Adipocyte (in vitro differentiated cells): ENCODE data around the gene ANAPC13.
A peak's percentile ranks its signal among the peaks of the same experiment; 100 is the strongest.

Experiments
- DNase-seq: peaks from one replicate; pipeline ENCODE4 v3.0.0-alpha.2; 2015; ENCODE audit warnings: low read depth
- H3K27me3 ChIP-seq: replicated peaks from 2 replicates; pipeline ENCODE4 v1.7.0; 2013; ENCODE audit warnings: mild to moderate bottlenecking, low read length, moderate library complexity; ENCODE audit not compliant: control insufficient read depth, insufficient read depth
- H3K36me3 ChIP-seq: 2 replicates; pipeline ENCODE4 v1.7.0; 2013; ENCODE audit warnings: low read length, mild to moderate bottlenecking, moderate library complexity; ENCODE audit not compliant: control insufficient read depth, insufficient read depth, severe bottlenecking
- H3K4me1 ChIP-seq: 2 replicates; pipeline ENCODE4 v1.7.0; 2013; ENCODE audit warnings: mild to moderate bottlenecking, low read length, moderate library complexity; ENCODE audit not compliant: control insufficient read depth, insufficient read depth
- H3K4me3 ChIP-seq: 2 replicates; pipeline ENCODE4 v1.7.0; 2013; ENCODE audit warnings: mild to moderate bottlenecking, low read length, moderate library complexity
- H3K9ac ChIP-seq: 2 replicates; pipeline ENCODE4 v1.7.0; 2013; ENCODE audit warnings: mild to moderate bottlenecking, low read length, moderate library complexity
- H3K9me3 ChIP-seq: 2 replicates; pipeline ENCODE4 v1.7.0; 2013; ENCODE audit warnings: mild to moderate bottlenecking, low read length, moderate library complexity; ENCODE audit not compliant: control insufficient read depth

Gene ANAPC13

GRCh38 chr3:134505485-134505884, 19.7 kb upstream of the ANAPC13 start:
- no peak for DNase-seq
- no peak overlapping the region for H3K4me3 ChIP-seq

GRCh38 chr3:134504132-134504531, 18.3 kb upstream of the ANAPC13 start:
- H3K27me3 ChIP-seq, result no peaks in the 10 kb centered on the region
- no peak for DNase-seq
- no peak overlapping the region for H3K4me3 ChIP-seq
- no peak overlapping the region for H3K9ac ChIP-seq
- H3K9me3 ChIP-seq, result peaks cover 13% of the 10 kb centered on the region
- H3K36me3 ChIP-seq, result peaks cover 25% of the 10 kb centered on the region
- no peaks in the 10 kb centered on the region for H3K4me1 ChIP-seq

More at GRCh38 chr3:134505485-134505884, 19.7 kb upstream of the ANAPC13 start:
- H3K27me3 ChIP-seq, result no peaks in the 10 kb centered on the region
- no peak overlapping the region for H3K9ac ChIP-seq
- H3K4me1 ChIP-seq, result no peaks in the 10 kb centered on the region
- H3K36me3 ChIP-seq, result peaks cover 32% of the 10 kb centered on the region
- peaks cover 13% of the 10 kb centered on the region for H3K9me3 ChIP-seq

- H3K4me3 ChIP-seq, result no peak overlapping the region
- H3K9ac ChIP-seq, result no peak overlapping the region
- H3K36me3 ChIP-seq, result peaks cover 16% of the 10 kb centered on the region
- peaks cover 13% of the 10 kb centered on the region for H3K9me3 ChIP-seq
- DNase-seq, result no peak
- no peaks in the 10 kb centered on the region for H3K27me3 ChIP-seq
- H3K4me1 ChIP-seq, result no peaks in the 10 kb centered on the region
Measured at GRCh38 chr3:134503266-134503665, 17.5 kb upstream of the ANAPC13 start.

- Histone ChIP-seq H3K36me3 (peaks cover 27% of the 10 kb centered on the region), H3K4me1 (no peaks in the 10 kb centered on the region), H3K27me3 (no peaks in the 10 kb centered on the region), H3K9ac (no peak overlapping the region), H3K4me3 (no peak overlapping the region), H3K9me3 (no peaks in the 10 kb centered on the region)
- no peak for DNase-seq
Measured at GRCh38 chr3:134496471-134497071, 10.8 kb upstream of the ANAPC13 start.

GRCh38 chr3:134495980-134496379, 10.2 kb upstream of the ANAPC13 start:
- Histone ChIP-seq H3K27me3 (no peaks in the 10 kb centered on the region), H3K4me1 (no peaks in the 10 kb centered on the region), H3K4me3 (no peak overlapping the region), H3K36me3 (peaks cover 27% of the 10 kb centered on the region), H3K9ac (no peak overlapping the region), H3K9me3 (no peaks in the 10 kb centered on the region)
- no peak for DNase-seq

- Histone ChIP-seq H3K27me3 (no peaks in the 10 kb centered on the region), H3K9me3 (no peaks in the 10 kb centered on the region), H3K36me3 (peaks cover 27% of the 10 kb centered on the region), H3K4me1 (peaks cover 4% of the 10 kb centered on the region), H3K9ac (no peak overlapping the region), H3K4me3 (no peak overlapping the region)
- DNase-seq, result no peak
Measured at GRCh38 chr3:134494495-134494894, 8.7 kb upstream of the ANAPC13 start.

GRCh38 chr3:134487406-134487805, 1.6 kb upstream of the ANAPC13 start:
- Histone ChIP-seq H3K4me1 (peaks cover 37% of the 10 kb centered on the region), H3K36me3 (peaks cover 3% of the 10 kb centered on the region), H3K9ac (peak overlapping the region; percentile 100), H3K9me3 (no peaks in the 10 kb centered on the region), H3K4me3 (peak overlapping the region; percentile 99), H3K27me3 (no peaks in the 10 kb centered on the region)
- DNase-seq, result no peak

GRCh38 chr3:134486577-134487041, 824 bp upstream of the ANAPC13 start:
- H3K36me3 ChIP-seq, result peaks cover 11% of the 10 kb centered on the region
- peaks cover 39% of the 10 kb centered on the region for H3K4me1 ChIP-seq
- H3K9ac ChIP-seq, result peak overlapping the region; percentile 100
- peak; percentile 53 for DNase-seq
- peak overlapping the region; percentile 99 for H3K4me3 ChIP-seq
- no peaks in the 10 kb centered on the region for H3K9me3 ChIP-seq
- no peaks in the 10 kb centered on the region for H3K27me3 ChIP-seq

GRCh38 chr3:134485075-134485717, 589 bp downstream of the ANAPC13 start:
- no peak for DNase-seq
- Histone ChIP-seq H3K9ac (peak overlapping the region; percentile 100), H3K4me1 (peaks cover 51% of the 10 kb centered on the region), H3K27me3 (no peaks in the 10 kb centered on the region), H3K4me3 (peak overlapping the region; percentile 99), H3K36me3 (peaks cover 24% of the 10 kb centered on the region), H3K9me3 (no peaks in the 10 kb centered on the region)

- peak; percentile 64 for DNase-seq
- Histone ChIP-seq H3K9ac (peak overlapping the region; percentile 50), H3K9me3 (no peaks in the 10 kb centered on the region), H3K36me3 (peaks cover 41% of the 10 kb centered on the region), H3K4me3 (peak overlapping the region; percentile 99), H3K4me1 (peaks cover 47% of the 10 kb centered on the region), H3K27me3 (no peaks in the 10 kb centered on the region)
Measured at GRCh38 chr3:134483195-134483900, 2.4 kb downstream of the ANAPC13 start.

GRCh38 chr3:134482622-134483021, 3.2 kb downstream of the ANAPC13 start:
- peak overlapping the region; percentile 99 for H3K4me3 ChIP-seq
- no peak for DNase-seq
- H3K27me3 ChIP-seq, result no peaks in the 10 kb centered on the region
- peak overlapping the region; percentile 35 for H3K9ac ChIP-seq
- H3K9me3 ChIP-seq, result no peaks in the 10 kb centered on the region
- H3K4me1 ChIP-seq, result peaks cover 52% of the 10 kb centered on the region
- peaks cover 48% of the 10 kb centered on the region for H3K36me3 ChIP-seq
